Mucosa of descending colon (tissue), 3 donors: ENCODE results near the gene DOCK10. TPM values are rescaled to one million over a fixed set of nuclear protein-coding genes. Genes with fewer than 3 reads are reported as not detected.

Experiments
- ATAC-seq: fragments of 200-7000 bp; cut with Tn5 transposase; one replicate; pipeline ENCODE4 v1.9.1; 2020; ENCODE audit warnings: mild to moderate bottlenecking, moderate library complexity
- DNase-seq, 3 donors: peaks; one replicate each; pipeline ENCODE4 v3.0.0-alpha.2; 2020
- H3K36me3 ChIP-seq: fragments of 200-600 bp; one replicate; pipeline ENCODE4 v1.8.0; 2021; ENCODE audit warnings: low read depth, mild to moderate bottlenecking
- H3K4me1 ChIP-seq: fragments of 200-600 bp; one replicate; pipeline ENCODE4 v1.8.0; 2021; ENCODE audit warnings: low read depth, mild to moderate bottlenecking
- H3K4me3 ChIP-seq: fragments of 200-600 bp; one replicate; pipeline ENCODE4 v1.8.0; 2021; ENCODE audit warnings: mild to moderate bottlenecking
- H3K9me3 ChIP-seq: fragments of 200-600 bp; one replicate; pipeline ENCODE4 v1.8.0; 2021; ENCODE audit warnings: mild to moderate bottlenecking
- intact Hi-C, 2 donors: fragments of 100-400 bp; cut with DNase I in 1 of 2; cut with micrococcal nuclease in 1 of 2; formaldehyde crosslinking; loops; one replicate each; pipeline versions ENCODE4 v1.11.0 to v1.11.1; 2022; cut with DNase I, micrococcal nuclease
- total RNA-seq, 3 donors: library from RNA; stranded (reverse); fragmentation: NEBNext Ultra II Directional in 2 of 3; extraction: Animal tissue kit (Norgen Biotek cat#: 25700) in 2 of 3; gene quantifications; one replicate each; pipeline versions ENCODE4 v1.2.1 to v1.2.4, GENCODE V29; 2021 to 2023
- TF ChIP-seq, protein P1 (sequence below): fragments of 200-600 bp; IDR thresholded peaks from one replicate; pipeline ENCODE4 v1.8.0; 2022; ENCODE audit warnings: antibody characterized with exemption, mild to moderate bottlenecking
- donor health status: DM: no; HTN: no; CAD: no; lungs with moderate emphysema.
- donor health status: DM: no; HTN: no; CAD: no.
- donor health status: DM: no; HTN: yes; CAD: no.

DOCK10 gene
- total RNA-seq, 3 donors from 2014 or later: 13.3 to 20.6 (median 14.7) TPM

DNA sequence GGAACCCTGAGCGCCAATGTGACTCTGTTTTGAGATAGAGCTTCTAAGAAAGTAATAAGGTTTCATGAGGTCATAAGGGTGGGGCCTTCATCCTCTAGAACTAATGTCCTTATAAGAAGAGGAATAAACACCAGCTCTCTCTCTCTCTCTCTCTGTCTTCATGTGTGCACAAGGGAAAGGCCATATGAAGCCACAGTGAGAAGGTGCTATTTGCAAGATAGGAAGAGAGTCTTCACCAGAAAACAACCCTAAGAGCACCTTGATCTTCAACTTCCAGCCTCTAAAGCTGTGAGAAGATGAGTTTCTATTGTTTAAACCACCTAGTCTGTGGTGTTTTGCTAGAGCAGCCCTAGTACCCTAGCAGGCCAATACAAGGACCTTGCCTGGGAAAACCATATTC lies 55.8 kb downstream of the DOCK10 start:
- ATAC-seq (peak; percentile 27), DNase-seq (no peak)

DNA sequence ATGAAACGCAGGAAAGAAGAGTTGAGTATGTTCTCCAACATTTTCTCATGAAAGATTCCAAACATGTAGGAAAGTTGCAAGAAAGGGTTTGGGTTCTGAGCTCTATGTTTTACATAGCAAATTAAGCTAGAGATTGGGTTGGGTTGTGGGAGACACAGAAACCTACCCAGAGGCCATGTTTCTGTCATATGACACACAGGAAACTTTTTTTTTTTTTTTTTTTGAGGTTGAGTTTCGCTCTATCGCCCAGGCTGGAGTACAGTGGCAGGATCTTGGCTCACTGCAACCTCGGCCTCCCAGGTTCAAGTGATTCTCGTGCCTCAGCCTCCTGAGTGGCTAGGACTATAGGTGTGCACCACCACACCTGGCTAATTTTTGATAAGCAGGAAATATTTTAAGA lies 57.6 kb downstream of the DOCK10 start:
- DNase-seq: no peak
- no peaks in the 10 kb centered on the region for H3K9me3 ChIP-seq
- no peak for ATAC-seq
- TF ChIP-seq, protein P1, sequence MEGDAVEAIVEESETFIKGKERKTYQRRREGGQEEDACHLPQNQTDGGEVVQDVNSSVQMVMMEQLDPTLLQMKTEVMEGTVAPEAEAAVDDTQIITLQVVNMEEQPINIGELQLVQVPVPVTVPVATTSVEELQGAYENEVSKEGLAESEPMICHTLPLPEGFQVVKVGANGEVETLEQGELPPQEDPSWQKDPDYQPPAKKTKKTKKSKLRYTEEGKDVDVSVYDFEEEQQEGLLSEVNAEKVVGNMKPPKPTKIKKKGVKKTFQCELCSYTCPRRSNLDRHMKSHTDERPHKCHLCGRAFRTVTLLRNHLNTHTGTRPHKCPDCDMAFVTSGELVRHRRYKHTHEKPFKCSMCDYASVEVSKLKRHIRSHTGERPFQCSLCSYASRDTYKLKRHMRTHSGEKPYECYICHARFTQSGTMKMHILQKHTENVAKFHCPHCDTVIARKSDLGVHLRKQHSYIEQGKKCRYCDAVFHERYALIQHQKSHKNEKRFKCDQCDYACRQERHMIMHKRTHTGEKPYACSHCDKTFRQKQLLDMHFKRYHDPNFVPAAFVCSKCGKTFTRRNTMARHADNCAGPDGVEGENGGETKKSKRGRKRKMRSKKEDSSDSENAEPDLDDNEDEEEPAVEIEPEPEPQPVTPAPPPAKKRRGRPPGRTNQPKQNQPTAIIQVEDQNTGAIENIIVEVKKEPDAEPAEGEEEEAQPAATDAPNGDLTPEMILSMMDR: no peak
- H3K4me3 ChIP-seq: no peak overlapping the region
- peaks cover 4% of the 10 kb centered on the region for H3K4me1 ChIP-seq
- H3K36me3 ChIP-seq: no peaks in the 10 kb centered on the region
- intact Hi-C loops: no loop called here

More for the DNA sequence above, 55.8 kb downstream of the DOCK10 start:
- Histone ChIP-seq H3K4me3 (no peak overlapping the region), H3K9me3 (no peaks in the 10 kb centered on the region), H3K4me1 (peaks cover 4% of the 10 kb centered on the region), H3K36me3 (no peaks in the 10 kb centered on the region)
- intact Hi-C loops: no loop called here
- TF ChIP-seq, protein P1: no peak

DNA sequence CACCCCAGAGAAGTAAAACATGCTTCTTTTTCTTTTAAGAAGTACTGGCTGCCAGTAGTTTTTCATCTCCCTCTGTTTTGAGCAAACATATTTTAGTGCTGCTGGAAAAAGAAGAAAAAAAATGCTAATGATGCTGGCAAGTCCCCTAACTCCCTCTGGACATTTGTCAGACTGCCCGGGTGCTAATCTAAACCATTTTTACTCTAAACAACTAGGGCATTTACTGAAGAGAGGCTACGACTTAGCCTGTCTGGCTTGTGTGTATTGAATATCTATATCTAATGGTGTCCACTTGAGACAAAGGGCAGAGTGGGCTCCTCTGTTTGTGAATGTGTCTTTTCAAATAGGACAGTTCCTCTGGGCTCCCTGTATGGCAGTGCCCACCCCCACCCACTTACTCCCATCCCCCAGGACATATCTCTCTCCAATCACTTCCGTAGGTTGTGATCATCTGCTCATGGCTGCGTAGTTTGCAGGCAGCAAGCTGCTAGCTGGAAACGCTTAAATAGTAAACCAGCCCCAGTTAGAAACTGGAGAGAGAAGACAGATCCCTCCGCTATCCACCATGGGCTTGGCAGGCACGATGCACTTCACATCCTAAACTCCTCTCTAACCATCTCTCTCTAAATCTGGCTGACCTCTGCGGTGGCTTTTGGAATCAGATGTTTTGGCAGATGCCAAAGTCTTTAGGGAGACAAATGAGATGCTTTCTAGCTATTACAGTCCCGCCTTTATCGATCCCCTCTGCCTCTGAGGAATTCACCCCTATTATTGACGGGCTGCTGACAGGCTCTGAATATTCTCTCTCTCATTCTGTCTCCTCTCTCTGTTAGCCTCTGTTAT lies 58.3 kb downstream of the DOCK10 start:
- no peaks in the 10 kb centered on the region for H3K9me3 ChIP-seq
- ATAC-seq (peak; percentile 11), DNase-seq (no peak)
- intact Hi-C loops: no loop called here
- no peak overlapping the region for H3K4me3 ChIP-seq
- peaks cover 4% of the 10 kb centered on the region for H3K4me1 ChIP-seq
- TF ChIP-seq, protein P1: no peak
- H3K36me3 ChIP-seq: no peaks in the 10 kb centered on the region

DNA sequence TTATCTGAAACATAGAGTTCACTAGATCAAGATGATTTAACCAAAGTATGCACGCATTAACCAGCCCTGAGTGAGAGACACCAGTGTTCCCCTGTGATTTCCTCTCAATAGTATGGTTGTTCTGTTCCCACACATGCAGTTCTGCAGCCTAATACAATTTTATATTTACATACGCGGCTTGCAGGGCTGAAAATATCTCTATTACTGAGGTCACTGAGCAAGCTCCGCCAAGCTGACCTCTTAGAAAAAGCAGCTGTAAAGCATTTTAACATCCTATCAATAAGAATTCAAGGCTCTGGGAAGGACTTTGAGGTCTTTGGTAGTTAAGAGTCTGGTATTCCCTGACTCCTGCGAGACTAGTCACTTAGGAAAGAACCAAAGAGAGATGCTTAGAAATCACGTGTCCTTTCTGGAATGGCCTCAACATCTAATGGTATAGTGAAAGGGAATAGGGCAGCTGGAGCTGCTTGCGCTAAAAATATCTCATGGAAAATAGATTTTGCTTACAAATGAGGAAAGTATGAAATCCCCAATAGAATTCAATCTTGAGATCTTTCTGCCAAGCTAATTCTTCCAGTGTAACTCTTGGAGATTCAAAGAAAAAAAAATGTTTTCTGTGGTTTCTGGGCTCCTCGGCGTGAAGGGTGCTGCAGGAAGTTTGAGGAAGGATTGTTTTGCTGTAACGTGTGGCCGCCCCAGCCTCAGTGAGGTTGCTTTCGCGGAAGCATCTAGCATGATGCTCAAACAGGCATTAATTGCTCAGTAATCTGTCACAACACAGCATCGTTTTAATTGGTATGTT lies 59.2 kb downstream of the DOCK10 start:
- ATAC-seq: peak; percentile 74

DNA sequence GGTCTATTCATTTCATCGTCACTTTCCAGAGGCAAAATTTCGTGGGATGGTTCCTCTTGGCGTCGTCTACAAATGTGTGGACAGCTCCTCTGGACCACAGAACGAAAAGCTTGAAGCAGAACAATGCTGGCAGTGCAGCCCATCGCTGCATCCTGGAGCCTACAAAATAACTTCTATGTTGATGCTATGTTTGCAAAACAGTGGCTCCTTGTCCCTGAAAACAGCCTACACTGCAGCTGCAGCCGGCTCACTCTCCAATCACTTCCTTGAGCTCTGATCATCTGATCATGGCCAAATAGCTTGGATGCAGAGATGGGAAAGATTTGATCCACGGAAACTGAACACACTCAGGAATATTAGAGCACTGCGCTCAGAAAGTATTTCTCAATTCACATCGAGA lies 60.0 kb downstream of the DOCK10 start:
- ATAC-seq: no peak
- Histone ChIP-seq H3K9me3 (no peaks in the 10 kb centered on the region), H3K4me1 (peaks cover 4% of the 10 kb centered on the region), H3K36me3 (no peaks in the 10 kb centered on the region), H3K4me3 (no peak overlapping the region)
- DNase-seq: no peak
- TF ChIP-seq, protein P1: no peak
- intact Hi-C loops: no loop called here

More for the DNA sequence above, 59.2 kb downstream of the DOCK10 start:
- Histone ChIP-seq H3K36me3 (no peaks in the 10 kb centered on the region), H3K4me1 (peaks cover 4% of the 10 kb centered on the region), H3K4me3 (no peak overlapping the region), H3K9me3 (no peaks in the 10 kb centered on the region)
- intact Hi-C loops: no loop called here
- TF ChIP-seq, protein P1: no peak
- DNase-seq: peak in 2 of 3 donors; percentile 35 to 67
